C4-2B (cell line): ENCODE measurements around the gene SACM1L.

ENCODE experiments used
- H3K27ac ChIP-seq: fragments of 450-650 bp; 2 replicates; pipeline ENCODE4 v1.5.1; 2017
- CTCF ChIP-seq: fragments of 450-650 bp; conservative IDR thresholded peaks from 2 replicates; pipeline ENCODE4 v1.5.1; 2017; ENCODE audit warnings: mild to moderate bottlenecking
- ZFX ChIP-seq: fragments of 450-650 bp; IDR thresholded peaks from 2 replicates; pipeline ENCODE4 v1.6.1; 2017

The SACM1L gene

GRCh38 chr3:45657853-45658252 is 31.3 kb upstream of the SACM1L start:
- H3K27ac ChIP-seq: no peak overlapping the region
- TF ChIP-seq ZFX (no peak), CTCF (no peak)

DNA sequence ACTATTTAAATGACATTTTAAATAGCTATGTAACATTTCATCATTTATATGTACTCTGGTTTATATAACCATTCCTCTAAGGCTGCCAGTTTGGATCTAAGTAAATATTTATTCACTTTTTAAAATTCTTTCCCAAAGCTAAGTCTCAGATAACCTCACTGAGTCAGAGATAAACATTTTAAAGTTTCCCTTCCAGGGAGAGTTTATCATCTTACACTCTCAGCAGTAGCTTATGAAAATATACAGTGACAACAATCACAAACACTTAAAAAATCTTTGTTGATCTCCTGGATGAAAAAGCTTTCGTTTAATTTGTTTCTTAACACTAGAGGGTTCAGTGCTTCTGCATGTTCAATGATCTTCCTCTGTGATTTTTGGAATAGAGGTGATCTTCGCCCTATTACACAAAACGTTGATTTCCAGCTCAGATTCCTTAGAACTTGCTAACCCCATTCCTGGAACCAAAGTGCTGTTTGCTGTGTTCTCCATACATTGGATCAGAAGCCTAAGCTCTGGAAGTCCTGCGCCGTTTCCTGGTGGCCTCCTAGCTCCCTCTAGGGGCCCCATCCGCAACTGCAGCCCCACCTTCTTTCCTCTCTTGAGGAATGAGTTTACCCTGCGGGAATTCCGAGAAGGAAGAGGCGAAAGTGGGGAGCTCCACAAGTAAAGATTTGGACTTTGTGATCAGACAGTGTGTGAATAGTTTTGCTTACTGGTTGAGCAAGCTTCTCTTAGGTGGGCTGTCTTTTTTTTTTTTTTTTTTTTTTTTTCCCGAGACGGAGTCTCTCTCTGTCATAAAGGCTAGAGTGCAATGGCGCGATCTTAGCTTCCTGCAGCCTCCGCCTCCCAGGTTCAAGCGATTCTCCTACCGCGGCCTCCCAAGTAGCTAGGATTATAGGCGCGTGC is 29.3 kb upstream of the SACM1L start:
- TF ChIP-seq CTCF (peak; percentile 93), ZFX (no peak)
- peak overlapping the region; percentile 47; the same call in 1 of the 2 replicates for H3K27ac ChIP-seq

- TF ChIP-seq CTCF (no peak), ZFX (no peak)
- H3K27ac ChIP-seq: peak overlapping the region; percentile 3; the same call in 1 of the 2 replicates
Measured at GRCh38 chr3:45660567-45660901, 28.7 kb upstream of the SACM1L start.

- H3K27ac ChIP-seq: no peak overlapping the region
- TF ChIP-seq CTCF: no peak
- no peak for TF ChIP-seq ZFX
Measured at GRCh38 chr3:45664578-45664977, 24.6 kb upstream of the SACM1L start.

DNA sequence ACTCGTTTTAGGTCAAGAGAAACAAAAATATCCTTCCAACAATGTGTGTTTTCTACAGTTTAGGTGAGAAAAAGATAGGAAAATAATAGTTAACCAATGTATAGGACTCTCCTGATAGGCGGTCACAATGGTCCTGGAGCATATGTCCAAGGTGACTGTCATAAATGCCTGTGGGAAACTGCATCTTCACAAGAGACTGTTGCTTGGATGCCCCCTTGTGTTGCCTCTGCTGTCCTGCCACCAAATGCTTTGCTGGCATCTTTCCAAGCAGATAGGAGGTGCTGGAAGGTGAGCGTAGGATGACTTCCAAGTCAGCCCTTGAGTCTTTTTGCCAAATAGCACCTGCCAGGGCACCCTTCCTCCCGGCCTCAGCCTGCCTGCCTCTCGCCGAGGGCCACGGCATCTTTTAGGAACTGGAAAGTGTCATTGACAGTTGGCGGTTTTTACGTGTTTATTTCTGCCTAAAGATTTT is 24.1 kb upstream of the SACM1L start:
- TF ChIP-seq ZFX: no peak
- peak; percentile 67 for TF ChIP-seq CTCF
- no peak overlapping the region for H3K27ac ChIP-seq

GRCh38 chr3:45666757-45667431 is 22.3 kb upstream of the SACM1L start:
- H3K27ac ChIP-seq: no peak overlapping the region
- TF ChIP-seq CTCF (no peak), ZFX (no peak)

DNA sequence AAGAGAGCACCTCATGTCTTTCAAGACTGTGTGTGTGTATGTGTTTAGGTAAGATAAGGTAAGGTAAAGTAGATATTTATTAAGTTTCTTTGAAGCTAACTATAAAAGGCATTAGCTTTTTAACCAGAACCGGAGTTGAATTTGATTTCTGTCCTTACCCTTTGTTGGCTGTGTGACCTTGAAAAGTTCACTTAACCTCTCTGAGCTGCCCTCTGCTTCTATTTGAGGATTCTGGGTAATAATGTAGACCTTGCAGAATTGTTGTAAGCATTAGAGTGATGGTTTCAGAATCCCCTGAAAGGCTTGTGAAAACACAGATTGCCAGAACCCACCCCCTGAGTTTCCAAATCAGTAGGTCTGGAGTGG is 21.6 kb upstream of the SACM1L start:
- H3K27ac ChIP-seq: no peak overlapping the region
- TF ChIP-seq CTCF: no peak
- no peak for TF ChIP-seq ZFX
